Activated gamma-delta T cell (primary cell): ENCODE measurements around the gene COPZ2.
"Not testable (repeated sequence)": the region's sequence is repeated elsewhere in the genome, so short reads cannot be mapped to it uniquely, and the experiment has no call there.

ENCODE experiments used
- DNase-seq: peaks from one replicate; lab custom pipeline; 2025; lab: John Stamatoyannopoulos, UW
- total RNA-seq, 2 donors: gene quantifications; one replicate each; lab custom pipeline; 2026; lab: John Stamatoyannopoulos, UW

Gene COPZ2
- 0.46 to 2.0 reads per million in 2 donors for total RNA-seq

DNA sequence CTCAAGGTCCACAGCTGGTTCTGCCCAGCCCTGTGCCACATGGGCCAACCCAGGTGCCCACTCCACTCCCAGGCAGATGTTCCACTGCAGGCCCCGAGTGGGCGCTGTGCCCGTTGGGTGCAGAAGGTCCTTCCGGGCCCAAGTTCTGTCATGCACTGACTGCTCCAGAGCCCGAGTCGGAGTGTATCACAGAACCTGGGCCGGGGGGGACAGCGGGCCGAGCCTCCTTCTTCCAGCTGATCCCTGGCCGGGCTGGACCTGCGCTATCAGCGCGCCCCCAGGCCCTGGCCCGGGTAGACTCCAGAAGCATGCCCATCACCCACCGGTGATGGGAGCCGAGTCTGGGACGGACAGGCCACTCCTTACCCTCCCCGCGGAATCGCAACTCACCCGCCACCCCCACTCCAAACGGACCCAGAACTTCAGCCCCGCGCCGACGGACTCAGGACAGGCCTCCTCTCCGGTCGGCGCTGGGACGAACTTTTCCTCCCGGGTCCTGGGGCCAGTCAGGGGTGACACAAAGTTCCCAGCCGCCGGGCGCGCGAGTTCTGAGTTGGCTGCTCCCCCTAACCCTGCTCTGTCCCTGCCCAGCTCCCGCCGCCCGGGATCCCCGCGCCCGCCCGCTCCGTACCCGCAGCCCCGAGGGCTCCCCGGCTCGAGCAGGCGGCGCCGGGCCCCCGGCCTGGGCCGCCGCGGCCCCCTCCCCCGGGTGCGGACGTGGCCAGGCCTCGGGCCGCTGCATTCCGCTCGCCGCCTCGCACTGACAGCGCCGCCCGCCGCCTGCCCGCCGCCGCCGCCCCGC, at the start of gene COPZ2:
COPZ2 (minus strand) TSS at position 762 of the 802 bp plus-strand sequence; CDS start at position 742, 20 bp downstream.
- peak; percentile 40 for DNase-seq

GRCh38 chr17:48084932-48085331, 47.3 kb upstream of the COPZ2 start:
- no peak for DNase-seq

GRCh38 chr17:48081858-48082257, 44.3 kb upstream of the COPZ2 start:
- no peak for DNase-seq

DNA sequence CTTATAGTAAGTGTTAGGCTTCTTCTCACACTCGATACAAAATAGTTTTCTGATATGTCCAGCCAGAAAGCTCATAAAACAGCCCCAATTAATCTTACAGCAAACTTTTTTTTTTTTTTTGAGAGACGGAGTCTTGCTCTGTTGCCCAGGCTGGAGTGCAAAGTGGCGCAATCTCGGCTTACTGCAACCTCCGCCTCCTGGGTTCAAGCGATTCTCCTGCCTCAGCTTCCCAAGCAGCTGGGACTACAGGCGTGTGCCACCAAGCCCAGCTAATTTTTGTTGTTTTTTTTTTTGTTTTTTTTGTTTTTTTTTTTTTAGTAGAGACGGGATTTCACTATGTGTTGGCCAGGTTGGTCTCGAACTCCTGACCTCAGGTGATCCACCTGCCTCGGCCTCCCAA, 39.6 kb upstream of the COPZ2 start:
- not testable (repeated sequence) for DNase-seq

- DNase-seq = no peak
Measured at GRCh38 chr17:48074322-48075081, 36.9 kb upstream of the COPZ2 start.

DNA sequence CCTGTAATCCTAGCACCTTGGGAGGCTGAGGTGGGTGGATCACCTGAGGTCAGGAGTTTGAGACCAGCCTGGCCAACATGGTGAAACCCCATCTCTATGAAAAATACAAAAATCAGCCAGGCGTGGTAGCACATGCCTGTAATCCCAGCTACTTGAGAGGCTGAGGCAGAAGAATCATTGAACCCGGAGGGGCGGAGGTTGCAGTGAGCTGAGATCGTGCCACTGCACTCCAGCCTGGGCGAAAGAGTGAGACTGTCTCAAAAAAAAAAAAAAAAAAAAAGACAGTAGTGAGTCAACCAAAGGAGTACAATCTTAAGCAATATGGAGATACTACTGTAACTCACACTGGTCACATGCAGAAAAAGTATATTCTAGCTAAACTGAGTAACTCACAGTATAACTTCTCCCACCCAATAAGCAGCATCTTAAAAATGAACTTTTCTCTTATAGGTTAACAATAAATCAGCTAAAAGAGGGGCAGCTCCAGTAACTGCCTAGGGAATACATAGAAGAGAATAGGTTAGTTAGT, 36.0 kb upstream of the COPZ2 start:
- DNase-seq = not testable (repeated sequence)

DNA sequence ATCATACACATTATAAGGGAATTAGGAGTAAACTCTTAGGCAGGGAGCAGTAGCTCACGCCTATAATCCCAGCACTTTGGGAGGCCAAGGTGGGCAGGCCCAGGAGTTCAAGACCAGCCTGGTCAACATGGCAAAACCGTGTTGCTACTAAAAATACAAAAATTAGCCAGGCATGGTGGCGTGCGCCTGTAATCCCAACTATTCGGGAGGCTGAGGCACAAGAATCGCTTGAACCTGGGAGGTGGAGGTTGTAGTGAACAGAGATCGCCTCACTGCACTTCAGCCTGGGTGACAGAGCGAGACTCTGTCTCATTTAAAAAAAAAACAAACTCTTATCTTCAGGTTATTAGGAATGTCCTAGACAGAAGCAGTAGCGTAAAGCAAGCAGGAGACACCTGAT, 35.2 kb upstream of the COPZ2 start:
- DNase-seq = not testable (repeated sequence)

DNA sequence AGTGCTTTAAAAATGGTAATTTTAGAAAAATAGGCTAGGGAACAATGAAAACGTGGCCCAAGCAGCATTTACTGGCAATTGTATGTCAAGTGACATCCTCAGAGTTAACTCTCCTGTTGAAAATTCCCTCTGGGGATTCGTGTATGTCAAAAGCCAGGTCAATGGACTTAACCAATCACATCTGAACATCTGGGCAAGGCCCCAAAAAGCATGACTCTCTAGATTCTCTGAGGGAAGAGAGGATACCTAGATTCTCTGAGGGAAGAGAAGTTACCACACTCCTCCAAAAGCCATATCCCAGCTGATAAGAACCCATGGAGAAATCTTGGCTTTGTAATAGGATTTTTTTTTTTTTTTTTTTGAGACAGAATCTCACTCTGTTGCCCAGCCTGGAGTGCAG, 34.1 kb upstream of the COPZ2 start:
- DNase-seq = no peak

DNA sequence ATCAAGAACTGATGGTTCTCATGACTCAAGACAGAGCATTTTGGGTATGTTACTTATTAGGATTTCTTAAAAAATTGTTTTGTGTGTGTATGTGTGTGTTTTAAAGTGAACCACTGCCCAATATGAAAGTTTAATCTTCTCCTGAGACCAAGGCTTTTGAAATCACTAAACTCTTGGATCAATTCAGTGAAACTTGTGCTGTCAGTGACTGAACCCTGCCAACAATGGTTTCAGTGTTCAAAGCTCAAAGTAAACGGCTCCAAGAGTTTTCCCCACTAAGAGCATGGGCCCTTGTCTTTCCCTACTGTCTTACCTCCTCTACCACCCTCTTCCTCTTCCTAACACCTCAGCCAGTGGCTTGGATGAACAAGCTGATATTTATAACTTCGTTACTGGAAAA, 32.6 kb upstream of the COPZ2 start:
- DNase-seq = no peak

DNA sequence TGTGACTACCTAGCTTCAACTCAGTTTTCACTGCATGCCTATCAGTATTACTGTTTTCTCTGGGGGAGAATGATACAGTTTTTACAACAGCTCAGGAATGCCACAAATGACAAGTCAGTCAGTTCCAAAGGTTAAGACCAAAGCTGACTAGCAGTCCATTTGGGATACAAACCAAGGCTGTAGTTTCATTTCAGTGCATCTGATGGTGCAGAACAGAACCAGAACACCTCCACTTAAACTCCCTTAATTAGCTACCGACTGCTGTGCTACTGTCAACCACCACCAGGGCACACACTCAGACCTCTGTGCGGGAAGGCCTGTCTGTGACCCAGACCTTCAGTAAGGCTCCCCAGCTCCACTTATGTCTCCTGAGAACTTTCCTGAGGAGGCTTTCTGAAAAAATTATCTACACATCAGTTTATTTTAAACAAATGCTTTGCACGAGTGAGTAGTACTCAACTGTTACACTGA, 30.9 kb upstream of the COPZ2 start:
- no peak for DNase-seq

GRCh38 chr17:48067808-48068207, 30.2 kb upstream of the COPZ2 start:
- not testable (repeated sequence) for DNase-seq

- DNase-seq = no peak
Measured at GRCh38 chr17:48067245-48067644, 29.6 kb upstream of the COPZ2 start.

DNA sequence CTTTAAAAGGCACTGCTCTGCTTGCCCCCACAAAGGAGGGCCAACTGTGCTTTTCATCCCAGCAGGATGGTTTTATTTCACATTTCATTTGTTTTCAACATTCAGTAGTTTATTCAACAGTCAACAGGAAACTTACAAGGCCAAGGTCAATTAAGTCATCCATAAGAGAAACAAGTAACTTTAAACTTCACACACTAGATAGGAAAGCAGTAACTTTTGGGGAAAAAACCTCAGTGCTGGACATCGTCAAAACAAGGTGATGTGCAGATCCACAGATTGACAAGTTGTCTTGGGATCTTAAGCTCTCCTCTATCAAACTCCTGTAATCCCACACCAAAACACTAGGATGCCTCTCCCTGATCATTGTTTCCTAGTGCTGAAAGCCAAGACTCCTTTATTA, 29.1 kb upstream of the COPZ2 start:
- no peak for DNase-seq

- DNase-seq = no peak
Measured at GRCh38 chr17:48066192-48066591, 28.6 kb upstream of the COPZ2 start.

GRCh38 chr17:48064638-48065037, 27.0 kb upstream of the COPZ2 start:
- no peak for DNase-seq

DNA sequence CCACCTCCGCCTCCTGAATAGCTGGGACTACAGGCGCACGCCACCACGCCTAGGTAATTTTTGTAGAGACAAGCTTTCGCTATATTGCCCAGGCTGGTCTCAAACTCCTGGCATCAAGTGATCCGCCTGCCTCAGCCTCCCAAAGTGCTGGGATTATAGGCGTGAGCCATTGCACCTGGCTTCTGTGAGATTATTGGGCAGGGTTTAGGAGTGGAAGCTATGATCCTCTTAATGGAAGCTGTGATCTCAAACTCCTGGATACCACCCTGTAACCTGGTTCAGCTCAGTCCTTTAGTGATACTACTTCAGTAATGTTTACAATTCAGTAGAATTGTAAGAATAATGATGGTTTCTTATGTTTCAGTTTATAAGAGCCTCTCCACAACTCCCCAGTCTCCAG, 24.7 kb upstream of the COPZ2 start:
- no peak for DNase-seq

DNA sequence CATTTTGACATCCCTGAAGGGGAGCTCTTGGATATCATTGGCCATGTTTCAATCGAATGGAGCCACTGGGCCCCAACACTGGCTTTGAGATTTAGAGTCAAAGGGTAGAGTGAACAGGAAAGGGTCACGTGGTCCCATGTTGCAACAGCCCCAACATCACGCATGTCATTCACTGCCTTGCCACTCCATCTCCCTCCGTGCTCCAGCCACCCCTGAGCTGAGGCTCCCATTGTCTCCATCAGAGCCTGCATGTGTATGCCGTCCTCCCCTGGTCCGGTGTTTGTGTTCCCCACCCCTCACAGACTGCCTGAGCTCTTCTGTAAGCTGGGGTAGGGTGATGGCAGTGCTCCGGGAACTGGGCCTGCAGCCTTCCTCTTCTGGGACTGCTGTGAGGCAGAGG, 22.7 kb upstream of the COPZ2 start:
- no peak for DNase-seq

GRCh38 chr17:48059125-48059668, 21.6 kb upstream of the COPZ2 start:
- DNase-seq = no peak

GRCh38 chr17:48058393-48059124, 21.0 kb upstream of the COPZ2 start:
- no peak for DNase-seq

- no peak for DNase-seq
Measured at GRCh38 chr17:48057626-48058025, 20.0 kb upstream of the COPZ2 start.

GRCh38 chr17:48056879-48057278, 19.3 kb upstream of the COPZ2 start:
- DNase-seq = no peak

DNA sequence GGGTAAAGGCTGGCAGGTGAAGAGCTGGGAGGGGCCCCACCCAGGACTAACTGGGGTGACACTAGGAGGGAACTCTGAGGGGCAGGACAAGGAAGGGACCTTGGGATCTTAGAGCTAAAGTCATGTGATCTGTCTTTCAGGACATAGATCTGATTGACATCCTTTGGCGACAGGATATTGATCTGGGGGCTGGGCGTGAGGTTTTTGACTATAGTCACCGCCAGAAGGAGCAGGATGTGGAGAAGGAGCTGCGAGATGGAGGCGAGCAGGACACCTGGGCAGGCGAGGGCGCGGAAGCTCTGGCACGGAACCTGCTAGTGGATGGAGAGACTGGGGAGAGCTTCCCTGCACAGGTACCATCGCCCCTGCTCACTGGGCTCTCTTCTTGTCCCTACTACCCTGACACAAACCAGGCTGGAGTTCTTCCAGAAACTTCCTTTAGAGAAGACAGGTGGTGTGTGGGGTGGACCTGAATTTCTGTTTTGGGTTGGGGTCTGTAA, 18.7 kb upstream of the COPZ2 start:
- no peak for DNase-seq
